DMS79 (cell line): Measurements from ENCODE around the gene IGSF21.

Source experiments
- DNase-seq: peaks from one replicate; lab custom pipeline; 2025; lab: John Stamatoyannopoulos, UW

IGSF21 gene

GRCh38 chr1:18094096-18094495, 13.5 kb upstream of the IGSF21 start:
- DNase-seq: no peak

GRCh38 chr1:18097206-18097605, 10.4 kb upstream of the IGSF21 start:
- no peak for DNase-seq

- DNase-seq: no peak
Observed at GRCh38 chr1:18099026-18099425, 8.6 kb upstream of the IGSF21 start.

GRCh38 chr1:18100060-18100459, 7.5 kb upstream of the IGSF21 start:
- no peak for DNase-seq

DNA sequence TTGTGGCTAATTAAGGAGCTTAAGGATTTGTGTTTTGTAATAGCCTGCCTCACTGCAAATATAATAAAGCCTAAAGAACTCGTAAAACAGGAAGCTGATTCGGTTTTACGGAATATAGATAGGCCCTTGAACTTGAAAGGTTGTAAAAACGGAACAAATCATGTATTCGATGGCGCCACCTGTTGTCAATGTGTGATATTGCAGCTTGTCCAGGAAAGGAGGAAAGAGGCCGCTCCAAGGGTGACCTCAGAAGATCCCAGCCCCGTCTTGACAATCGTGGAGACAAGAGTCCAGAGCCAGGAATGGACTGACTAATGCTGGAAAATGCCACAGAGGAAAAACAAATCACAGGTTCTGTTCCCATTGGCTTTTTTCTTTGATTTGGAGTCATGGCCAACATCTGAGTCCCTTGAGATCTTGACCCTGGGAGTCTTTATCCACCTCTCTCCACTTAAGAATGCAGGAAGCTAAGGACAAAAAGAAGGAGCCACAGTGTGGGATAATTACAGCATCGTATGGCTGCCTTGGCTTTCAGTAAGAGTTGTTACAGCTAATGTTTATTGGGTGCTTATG, 7.0 kb upstream of the IGSF21 start:
- peak; percentile 62 for DNase-seq

- no peak for DNase-seq
Observed at GRCh38 chr1:18101508-18101907, 6.1 kb upstream of the IGSF21 start.

- DNase-seq: no peak
Observed at GRCh38 chr1:18103788-18104421, 3.7 kb upstream of the IGSF21 start.

DNA sequence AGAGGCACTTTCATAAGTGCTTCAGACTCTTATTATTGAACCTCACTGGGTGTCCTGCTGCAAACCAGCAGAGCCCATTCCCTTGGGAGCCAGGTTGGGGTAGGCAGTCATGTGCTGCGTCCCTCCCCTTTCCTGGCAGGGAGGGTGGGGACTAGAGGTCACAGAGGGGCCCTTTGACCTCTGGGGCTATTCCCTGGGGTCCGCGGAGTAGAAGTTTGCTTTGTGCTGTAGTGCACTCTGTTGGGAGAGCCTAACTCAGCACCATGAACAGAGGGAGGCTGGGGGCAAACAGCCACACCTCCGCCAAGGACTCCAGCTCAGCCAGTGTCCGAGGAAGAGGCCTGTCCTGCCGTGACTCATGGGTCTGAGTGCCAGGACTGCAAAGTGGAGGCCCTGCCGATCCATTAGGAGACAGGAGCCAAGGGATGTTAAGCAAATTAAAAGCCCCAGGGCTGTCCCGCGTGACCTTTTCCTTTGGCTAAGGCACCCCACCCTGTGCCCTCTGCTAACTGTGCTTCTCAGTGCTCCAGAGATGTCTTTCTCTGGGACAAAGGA, 3.0 kb upstream of the IGSF21 start:
- DNase-seq: no peak

GRCh38 chr1:18105196-18105595, 2.4 kb upstream of the IGSF21 start:
- DNase-seq: no peak

GRCh38 chr1:18108299-18109057, 880 bp downstream of the IGSF21 start:
- no peak for DNase-seq

DNA sequence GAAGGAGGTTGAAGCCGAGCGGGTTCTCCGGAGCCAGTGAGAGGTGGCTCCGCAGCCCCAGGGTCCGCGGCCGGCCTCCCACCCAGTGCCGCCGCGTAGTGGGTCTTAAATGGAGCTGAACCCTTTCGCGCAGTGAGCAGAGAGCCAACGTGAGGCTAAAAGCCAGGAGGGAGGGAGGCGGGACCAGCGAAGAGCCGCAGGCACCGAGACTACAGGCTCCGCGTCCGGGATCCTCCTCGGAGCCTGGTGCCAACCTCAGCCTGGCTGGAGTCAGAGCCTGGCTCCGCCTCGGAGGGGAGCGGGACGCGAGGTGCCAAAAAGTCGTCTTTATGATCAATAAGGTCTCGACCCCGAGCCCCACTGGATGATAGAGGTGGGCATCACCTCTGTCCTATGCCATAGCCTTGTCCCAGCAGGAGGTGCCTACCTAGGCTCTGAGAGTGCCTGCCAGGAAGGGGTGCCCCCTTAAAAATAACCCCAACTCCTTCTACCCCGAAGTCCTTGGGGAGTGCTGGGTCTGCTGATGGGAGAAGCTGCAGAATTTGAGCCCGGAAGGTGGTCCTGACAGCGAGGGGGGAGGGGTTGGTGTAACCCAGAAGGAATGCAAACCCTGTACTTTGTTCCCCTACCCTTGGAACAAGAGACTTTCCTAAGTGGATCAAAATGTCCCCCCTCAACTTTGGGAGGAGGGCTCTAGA, 1.6 kb downstream of the IGSF21 start:
- DNase-seq: peak; percentile 73

DNA sequence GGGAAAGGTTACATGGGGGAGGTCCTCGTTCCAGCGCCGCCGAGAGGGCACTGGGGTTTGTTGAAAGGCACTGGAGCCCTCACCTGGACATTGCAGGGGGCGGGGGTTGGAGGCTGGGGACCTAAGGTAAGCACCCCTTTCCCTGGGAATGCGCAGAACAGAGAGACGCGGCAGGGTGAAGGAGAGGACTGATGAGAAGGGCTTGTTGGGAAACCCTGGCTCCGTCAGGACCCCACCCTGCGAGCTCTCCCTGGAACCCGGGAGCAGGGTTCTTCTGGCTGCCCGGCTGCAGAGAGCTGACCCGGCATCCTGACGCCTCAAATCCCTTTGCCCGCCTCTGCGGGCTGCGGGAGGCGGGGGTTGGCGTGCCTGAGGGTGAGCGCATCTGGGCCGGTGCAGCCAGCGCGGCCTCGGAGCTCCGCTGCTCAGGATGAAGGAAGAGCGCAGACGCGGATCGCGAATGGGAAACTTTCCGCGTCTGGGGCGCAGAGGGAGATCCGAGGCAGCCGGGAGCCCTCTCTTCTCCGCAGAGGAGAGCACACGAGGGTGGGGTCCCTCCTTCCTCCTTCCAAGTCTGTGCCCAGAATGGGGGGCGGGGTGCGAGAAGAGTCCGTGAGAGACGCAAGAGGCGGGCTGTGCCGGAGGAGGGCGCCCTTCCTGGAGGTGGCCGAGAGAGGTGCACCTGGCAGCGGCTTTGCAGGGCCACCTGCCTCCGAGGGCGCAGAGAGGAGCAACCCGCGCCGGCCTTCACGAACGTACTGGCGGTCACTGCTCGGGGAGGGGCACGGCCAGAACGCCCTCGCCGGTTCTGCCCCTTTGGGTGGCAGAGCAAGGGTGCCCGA, 2.4 kb downstream of the IGSF21 start:
- DNase-seq: peak; percentile 83

GRCh38 chr1:18110598-18110939, 3.0 kb downstream of the IGSF21 start:
- DNase-seq: no peak

DNA sequence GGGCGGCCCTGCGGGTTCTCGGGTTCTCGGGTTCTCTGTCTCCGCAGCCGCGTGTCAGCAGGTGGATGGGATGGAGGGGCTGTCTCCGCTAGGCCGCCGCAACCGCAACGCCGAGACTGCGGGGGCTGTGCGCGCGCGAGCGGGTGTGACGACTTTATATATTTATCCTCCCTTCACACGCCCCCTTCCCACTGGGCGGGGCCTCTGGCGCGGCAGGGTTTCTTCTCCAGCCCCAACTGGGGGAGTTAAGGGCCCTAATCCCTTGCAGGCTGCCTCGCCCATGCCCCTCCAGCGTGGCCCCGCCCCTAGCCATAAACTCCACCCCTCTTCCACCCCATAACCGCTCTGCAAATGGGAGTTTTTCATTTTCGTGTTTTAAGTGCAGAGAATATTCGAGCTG, 3.4 kb downstream of the IGSF21 start:
- DNase-seq: no peak

GRCh38 chr1:18111605-18112297, 4.2 kb downstream of the IGSF21 start:
- DNase-seq: no peak

DNA sequence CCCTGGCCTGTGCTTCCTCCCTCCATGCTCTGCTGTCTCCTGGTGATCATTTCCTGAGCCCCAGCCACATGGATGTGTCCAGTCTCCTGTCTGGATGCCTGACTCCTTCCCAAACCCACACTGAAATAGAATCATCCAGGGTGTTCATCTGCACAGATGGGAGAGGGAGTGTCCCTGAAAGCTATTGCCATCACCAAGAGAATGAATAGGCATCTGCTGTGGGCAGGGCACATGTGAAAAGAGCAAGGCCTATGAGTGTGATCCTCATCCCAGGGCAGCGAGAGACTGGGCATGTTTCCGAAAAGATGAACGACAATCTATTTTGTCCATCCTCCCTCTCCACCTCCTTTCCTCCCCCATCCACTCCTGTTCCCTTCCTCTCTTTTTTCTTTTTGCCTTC, 5.0 kb downstream of the IGSF21 start:
- DNase-seq: no peak

- DNase-seq: no peak
Observed at GRCh38 chr1:18114726-18115410, 7.3 kb downstream of the IGSF21 start.

- no peak for DNase-seq
Observed at GRCh38 chr1:18116777-18117176, 9.2 kb downstream of the IGSF21 start.

GRCh38 chr1:18118078-18118477, 10.5 kb downstream of the IGSF21 start:
- DNase-seq: peak; percentile 86

GRCh38 chr1:18118491-18118890, 10.9 kb downstream of the IGSF21 start:
- DNase-seq: no peak

- no peak for DNase-seq
Observed at GRCh38 chr1:18119289-18119688, 11.7 kb downstream of the IGSF21 start.
